ENCODE data around the gene SEC63. TPM values are rescaled to one million over a fixed set of nuclear protein-coding genes. Genes with fewer than 3 reads are reported as not detected.

SEC63 gene
- total RNA-seq, 1 experiment from 2014 or later, result 97.6 TPM

DNA sequence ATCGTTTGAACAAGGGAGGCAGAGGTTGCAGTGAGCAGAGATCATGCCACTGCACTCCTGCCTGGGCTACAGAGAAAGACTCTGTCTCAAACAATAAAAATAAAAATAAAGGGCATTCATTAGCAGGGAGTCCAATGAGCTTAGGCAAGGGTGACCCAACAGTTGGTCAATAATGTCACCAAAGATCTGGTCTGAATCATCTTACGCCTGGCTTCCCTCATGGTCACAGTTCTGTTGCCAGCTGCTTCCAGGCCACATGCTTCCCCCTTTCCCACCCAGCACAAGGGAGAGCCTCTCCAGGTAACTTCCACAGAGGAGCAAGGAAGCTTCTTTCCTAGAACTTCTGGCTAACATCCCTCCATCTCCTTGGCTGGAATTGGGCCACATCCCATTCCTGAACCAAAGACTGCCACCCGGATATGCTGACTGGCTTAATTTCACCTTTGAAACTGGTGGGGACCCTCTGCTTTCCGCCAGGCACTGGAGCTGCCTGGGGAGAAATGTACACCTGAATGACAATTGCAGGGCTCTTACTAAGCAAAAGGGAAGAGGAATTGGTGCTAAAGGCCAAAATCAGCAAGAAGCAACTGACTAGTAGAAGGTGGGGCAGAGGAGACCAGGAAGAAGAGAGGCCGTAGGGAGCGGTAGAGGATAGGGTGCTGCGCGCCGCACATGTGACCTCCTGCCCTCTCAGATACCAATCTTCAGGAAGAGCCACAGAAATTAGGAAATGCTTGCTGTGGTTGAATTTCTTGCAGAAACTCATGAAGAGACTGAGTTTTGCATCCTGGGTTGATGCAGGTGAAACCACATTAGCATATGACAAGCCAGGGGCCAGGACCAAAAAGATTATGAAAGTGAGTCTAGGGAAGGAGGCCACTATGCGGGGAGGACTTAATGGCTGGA is 125.6 kb downstream of the SEC63 start:
- ChIA-PET CTCF (interaction anchor here (0.8 to 0.9 kb wide), 2 partner anchors 16 kb away, joined by 3 to 5 read pairs; no protein-coding TSS in a partner anchor), POLR2A (no interaction called here)
- TF ChIP-seq GRHL2 (CRISPR knock-in tag; IDR thresholded peaks at IDR 0.05; ENCODE audit: insufficient replicate concordance, severe bottlenecking) (no peak), ZNF219 (CRISPR knock-in tag; IDR thresholded peaks at IDR 0.05; ENCODE audit: borderline replicate concordance) (no peak), HMGA2 (CRISPR knock-in tag; IDR thresholded peaks at IDR 0.05) (no peak), KAT7 (CRISPR knock-in tag; IDR thresholded peaks at IDR 0.05; ENCODE audit: borderline replicate concordance) (no peak), ATF1 (CRISPR knock-in tag; IDR thresholded peaks at IDR 0.05) (no peak), CREB1 (CRISPR knock-in tag; IDR thresholded peaks at IDR 0.05) (no peak), CBFB (CRISPR knock-in tag; IDR thresholded peaks at IDR 0.05; ENCODE audit: low read depth) (no peak), ZBTB21 (CRISPR knock-in tag; IDR thresholded peaks at IDR 0.05; ENCODE audit: borderline replicate concordance) (no peak), SMAD3 (CRISPR knock-in tag; IDR thresholded peaks at IDR 0.05; ENCODE audit: borderline replicate concordance) (no peak), ZNF317 (CRISPR knock-in tag; IDR thresholded peaks at IDR 0.05; ENCODE audit: borderline replicate concordance, low read depth) (no peak), TP53 (CRISPR knock-in tag; IDR thresholded peaks at IDR 0.05) (no peak), SOX15 (CRISPR knock-in tag; IDR thresholded peaks at IDR 0.05) (no peak)
- TF ChIP-seq, protein P1, sequence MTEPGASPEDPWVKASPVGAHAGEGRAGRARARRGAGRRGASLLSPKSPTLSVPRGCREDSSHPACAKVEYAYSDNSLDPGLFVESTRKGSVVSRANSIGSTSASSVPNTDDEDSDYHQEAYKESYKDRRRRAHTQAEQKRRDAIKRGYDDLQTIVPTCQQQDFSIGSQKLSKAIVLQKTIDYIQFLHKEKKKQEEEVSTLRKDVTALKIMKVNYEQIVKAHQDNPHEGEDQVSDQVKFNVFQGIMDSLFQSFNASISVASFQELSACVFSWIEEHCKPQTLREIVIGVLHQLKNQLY (CRISPR knock-in tag; IDR thresholded peaks at IDR 0.05), result no peak
- TF ChIP-seq, protein P2, sequence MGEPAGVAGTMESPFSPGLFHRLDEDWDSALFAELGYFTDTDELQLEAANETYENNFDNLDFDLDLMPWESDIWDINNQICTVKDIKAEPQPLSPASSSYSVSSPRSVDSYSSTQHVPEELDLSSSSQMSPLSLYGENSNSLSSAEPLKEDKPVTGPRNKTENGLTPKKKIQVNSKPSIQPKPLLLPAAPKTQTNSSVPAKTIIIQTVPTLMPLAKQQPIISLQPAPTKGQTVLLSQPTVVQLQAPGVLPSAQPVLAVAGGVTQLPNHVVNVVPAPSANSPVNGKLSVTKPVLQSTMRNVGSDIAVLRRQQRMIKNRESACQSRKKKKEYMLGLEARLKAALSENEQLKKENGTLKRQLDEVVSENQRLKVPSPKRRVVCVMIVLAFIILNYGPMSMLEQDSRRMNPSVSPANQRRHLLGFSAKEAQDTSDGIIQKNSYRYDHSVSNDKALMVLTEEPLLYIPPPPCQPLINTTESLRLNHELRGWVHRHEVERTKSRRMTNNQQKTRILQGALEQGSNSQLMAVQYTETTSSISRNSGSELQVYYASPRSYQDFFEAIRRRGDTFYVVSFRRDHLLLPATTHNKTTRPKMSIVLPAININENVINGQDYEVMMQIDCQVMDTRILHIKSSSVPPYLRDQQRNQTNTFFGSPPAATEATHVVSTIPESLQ (CRISPR knock-in tag; IDR thresholded peaks at IDR 0.05), result no peak
- TF ChIP-seq, protein P3, sequence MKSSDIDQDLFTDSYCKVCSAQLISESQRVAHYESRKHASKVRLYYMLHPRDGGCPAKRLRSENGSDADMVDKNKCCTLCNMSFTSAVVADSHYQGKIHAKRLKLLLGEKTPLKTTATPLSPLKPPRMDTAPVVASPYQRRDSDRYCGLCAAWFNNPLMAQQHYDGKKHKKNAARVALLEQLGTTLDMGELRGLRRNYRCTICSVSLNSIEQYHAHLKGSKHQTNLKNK (CRISPR knock-in tag; IDR thresholded peaks at IDR 0.05), result no peak
- TF ChIP-seq, protein P4, sequence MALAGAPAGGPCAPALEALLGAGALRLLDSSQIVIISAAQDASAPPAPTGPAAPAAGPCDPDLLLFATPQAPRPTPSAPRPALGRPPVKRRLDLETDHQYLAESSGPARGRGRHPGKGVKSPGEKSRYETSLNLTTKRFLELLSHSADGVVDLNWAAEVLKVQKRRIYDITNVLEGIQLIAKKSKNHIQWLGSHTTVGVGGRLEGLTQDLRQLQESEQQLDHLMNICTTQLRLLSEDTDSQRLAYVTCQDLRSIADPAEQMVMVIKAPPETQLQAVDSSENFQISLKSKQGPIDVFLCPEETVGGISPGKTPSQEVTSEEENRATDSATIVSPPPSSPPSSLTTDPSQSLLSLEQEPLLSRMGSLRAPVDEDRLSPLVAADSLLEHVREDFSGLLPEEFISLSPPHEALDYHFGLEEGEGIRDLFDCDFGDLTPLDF (CRISPR knock-in tag; IDR thresholded peaks at IDR 0.05), result no peak
- Mint-ChIP-seq H3K36me3 (no peaks in the 10 kb centered on the region), H3K27me3 (ENCODE audit: low read depth) (no peaks in the 10 kb centered on the region; the same call in 1 of the 2 replicates), H3K9me3 (no peaks in the 10 kb centered on the region), H3K4me1 (peaks cover 9% of the 10 kb centered on the region), H3K4me3 (no peak overlapping the region), H3K27ac (no peak overlapping the region)
- DNase-seq (ENCODE audit: low spot score) (no peak), ATAC-seq (no peak)

DNA sequence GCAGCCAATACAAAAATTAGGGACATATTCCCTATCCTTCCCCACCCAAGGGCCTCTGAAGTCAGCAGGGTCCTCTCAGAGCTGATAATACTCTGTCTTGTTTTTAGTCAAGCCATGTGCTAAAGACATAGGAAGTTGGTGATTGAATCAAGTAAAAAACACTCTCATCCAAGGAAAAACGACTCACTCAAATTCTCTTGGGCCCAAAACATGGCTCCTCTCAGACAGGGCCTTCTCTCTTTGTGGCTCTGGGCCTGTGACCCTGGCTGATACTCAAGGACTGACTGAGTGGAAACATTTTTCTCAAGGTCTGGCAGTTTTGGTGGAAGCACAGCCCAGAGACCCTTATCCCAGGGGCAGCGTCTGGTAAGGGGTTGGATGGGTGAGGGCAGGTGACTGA is 127.9 kb downstream of the SEC63 start:
- ChIA-PET CTCF (no interaction called here), POLR2A (no interaction called here)
- no peak overlapping the region for H3K27ac Mint-ChIP-seq
- no peak for DNase-seq (ENCODE audit: low spot score)
- H3K4me3 Mint-ChIP-seq, result no peak overlapping the region
- no peak for ATAC-seq
- H3K36me3 Mint-ChIP-seq, result no peaks in the 10 kb centered on the region
- no peaks in the 10 kb centered on the region; the same call in 1 of the 2 replicates for H3K27me3 Mint-ChIP-seq (ENCODE audit: low read depth)
- H3K9me3 Mint-ChIP-seq, result no peaks in the 10 kb centered on the region; the same call in 1 of the 2 replicates
- peaks cover 9% of the 10 kb centered on the region for H3K4me1 Mint-ChIP-seq
- no peak for TF ChIP-seq TEAD4 (CRISPR knock-in tag; IDR thresholded peaks at IDR 0.05)
- TF ChIP-seq JUN (CRISPR knock-in tag; IDR thresholded peaks at IDR 0.05), result no peak
- no peak for TF ChIP-seq FOXP1 (CRISPR knock-in tag; IDR thresholded peaks at IDR 0.05; ENCODE audit: borderline replicate concordance)
- TF ChIP-seq MYBL2 (CRISPR knock-in tag; IDR thresholded peaks at IDR 0.05), result no peak
- TF ChIP-seq EMX1 (CRISPR knock-in tag; IDR thresholded peaks at IDR 0.05), result no peak
- TF ChIP-seq, protein P5, sequence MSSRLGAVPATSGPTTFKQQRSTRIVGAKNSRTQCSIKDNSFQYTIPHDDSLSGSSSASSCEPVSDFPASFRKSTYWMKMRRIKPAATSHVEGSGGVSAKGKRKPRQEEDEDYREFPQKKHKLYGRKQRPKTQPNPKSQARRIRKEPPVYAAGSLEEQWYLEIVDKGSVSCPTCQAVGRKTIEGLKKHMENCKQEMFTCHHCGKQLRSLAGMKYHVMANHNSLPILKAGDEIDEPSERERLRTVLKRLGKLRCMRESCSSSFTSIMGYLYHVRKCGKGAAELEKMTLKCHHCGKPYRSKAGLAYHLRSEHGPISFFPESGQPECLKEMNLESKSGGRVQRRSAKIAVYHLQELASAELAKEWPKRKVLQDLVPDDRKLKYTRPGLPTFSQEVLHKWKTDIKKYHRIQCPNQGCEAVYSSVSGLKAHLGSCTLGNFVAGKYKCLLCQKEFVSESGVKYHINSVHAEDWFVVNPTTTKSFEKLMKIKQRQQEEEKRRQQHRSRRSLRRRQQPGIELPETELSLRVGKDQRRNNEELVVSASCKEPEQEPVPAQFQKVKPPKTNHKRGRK (CRISPR knock-in tag; IDR thresholded peaks at IDR 0.05; ENCODE audit: borderline replicate concordance), result no peak
- no peak for TF ChIP-seq ZNF396 (CRISPR knock-in tag; IDR thresholded peaks at IDR 0.05; ENCODE audit: borderline replicate concordance)
- TF ChIP-seq, protein P6, sequence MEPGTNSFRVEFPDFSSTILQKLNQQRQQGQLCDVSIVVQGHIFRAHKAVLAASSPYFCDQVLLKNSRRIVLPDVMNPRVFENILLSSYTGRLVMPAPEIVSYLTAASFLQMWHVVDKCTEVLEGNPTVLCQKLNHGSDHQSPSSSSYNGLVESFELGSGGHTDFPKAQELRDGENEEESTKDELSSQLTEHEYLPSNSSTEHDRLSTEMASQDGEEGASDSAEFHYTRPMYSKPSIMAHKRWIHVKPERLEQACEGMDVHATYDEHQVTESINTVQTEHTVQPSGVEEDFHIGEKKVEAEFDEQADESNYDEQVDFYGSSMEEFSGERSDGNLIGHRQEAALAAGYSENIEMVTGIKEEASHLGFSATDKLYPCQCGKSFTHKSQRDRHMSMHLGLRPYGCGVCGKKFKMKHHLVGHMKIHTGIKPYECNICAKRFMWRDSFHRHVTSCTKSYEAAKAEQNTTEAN (CRISPR knock-in tag; IDR thresholded peaks at IDR 0.05), result no peak
- no peak for TF ChIP-seq PRRX2 (CRISPR knock-in tag; IDR thresholded peaks at IDR 0.05)
- TF ChIP-seq, protein P7, sequence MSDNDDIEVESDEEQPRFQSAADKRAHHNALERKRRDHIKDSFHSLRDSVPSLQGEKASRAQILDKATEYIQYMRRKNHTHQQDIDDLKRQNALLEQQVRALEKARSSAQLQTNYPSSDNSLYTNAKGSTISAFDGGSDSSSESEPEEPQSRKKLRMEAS (CRISPR knock-in tag; IDR thresholded peaks at IDR 0.05), result no peak
- TF ChIP-seq, protein P4 (CRISPR knock-in tag; IDR thresholded peaks at IDR 0.05), result no peak
